ENCODE data around the gene PCYOX1L.

DNA sequence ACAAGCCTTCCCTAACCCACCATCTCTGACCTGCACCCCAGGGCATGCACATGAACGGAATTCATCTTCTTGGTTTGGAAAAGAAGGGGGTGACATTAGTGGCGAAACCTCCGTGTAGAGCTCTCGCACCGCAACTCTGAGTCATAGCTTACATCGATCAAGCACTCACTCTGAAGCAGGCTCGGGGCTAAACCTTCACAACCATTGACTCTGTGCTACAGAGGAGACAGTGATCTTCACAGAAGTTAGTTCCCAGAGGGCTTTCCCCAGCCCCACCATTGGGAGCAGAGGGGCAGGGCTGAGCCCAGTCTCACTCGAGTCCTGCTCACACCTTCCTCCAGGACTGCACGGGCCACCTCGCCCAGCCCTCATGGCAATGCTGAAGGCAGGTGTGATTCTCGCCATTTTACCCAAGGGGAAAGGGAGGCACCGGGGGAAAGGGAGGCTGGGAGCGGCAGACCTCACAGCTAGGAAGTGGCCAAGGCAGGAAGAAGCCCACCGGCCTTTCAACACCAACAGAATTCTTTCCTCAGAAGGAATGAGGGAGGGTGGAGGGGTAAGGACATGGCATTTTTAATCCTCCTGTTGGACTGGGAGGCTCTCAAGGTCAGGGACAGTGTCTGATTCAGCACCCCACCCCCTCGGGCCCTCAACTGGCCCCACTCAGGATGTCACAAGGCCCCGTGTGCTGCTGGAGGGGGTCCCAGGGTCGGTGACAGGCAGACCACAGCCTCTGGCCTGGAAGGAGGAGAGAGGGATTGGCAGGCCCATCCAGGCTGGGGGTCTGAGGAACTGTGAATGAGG, 47.1 kb downstream of the PCYOX1L start:
- TF ChIP-seq, protein P1, sequence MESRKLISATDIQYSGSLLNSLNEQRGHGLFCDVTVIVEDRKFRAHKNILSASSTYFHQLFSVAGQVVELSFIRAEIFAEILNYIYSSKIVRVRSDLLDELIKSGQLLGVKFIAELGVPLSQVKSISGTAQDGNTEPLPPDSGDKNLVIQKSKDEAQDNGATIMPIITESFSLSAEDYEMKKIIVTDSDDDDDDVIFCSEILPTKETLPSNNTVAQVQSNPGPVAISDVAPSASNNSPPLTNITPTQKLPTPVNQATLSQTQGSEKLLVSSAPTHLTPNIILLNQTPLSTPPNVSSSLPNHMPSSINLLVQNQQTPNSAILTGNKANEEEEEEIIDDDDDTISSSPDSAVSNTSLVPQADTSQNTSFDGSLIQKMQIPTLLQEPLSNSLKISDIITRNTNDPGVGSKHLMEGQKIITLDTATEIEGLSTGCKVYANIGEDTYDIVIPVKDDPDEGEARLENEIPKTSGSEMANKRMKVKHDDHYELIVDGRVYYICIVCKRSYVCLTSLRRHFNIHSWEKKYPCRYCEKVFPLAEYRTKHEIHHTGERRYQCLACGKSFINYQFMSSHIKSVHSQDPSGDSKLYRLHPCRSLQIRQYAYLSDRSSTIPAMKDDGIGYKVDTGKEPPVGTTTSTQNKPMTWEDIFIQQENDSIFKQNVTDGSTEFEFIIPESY (IDR thresholded peaks at IDR 0.05; ENCODE audit: extremely low read depth, insufficient replicate concordance, low read length), result no peak
- no peak for TF ChIP-seq CBX3 (IDR thresholded peaks at IDR 0.05; ENCODE audit: low read depth)
- TF ChIP-seq, protein P2, sequence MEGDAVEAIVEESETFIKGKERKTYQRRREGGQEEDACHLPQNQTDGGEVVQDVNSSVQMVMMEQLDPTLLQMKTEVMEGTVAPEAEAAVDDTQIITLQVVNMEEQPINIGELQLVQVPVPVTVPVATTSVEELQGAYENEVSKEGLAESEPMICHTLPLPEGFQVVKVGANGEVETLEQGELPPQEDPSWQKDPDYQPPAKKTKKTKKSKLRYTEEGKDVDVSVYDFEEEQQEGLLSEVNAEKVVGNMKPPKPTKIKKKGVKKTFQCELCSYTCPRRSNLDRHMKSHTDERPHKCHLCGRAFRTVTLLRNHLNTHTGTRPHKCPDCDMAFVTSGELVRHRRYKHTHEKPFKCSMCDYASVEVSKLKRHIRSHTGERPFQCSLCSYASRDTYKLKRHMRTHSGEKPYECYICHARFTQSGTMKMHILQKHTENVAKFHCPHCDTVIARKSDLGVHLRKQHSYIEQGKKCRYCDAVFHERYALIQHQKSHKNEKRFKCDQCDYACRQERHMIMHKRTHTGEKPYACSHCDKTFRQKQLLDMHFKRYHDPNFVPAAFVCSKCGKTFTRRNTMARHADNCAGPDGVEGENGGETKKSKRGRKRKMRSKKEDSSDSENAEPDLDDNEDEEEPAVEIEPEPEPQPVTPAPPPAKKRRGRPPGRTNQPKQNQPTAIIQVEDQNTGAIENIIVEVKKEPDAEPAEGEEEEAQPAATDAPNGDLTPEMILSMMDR (IDR thresholded peaks at IDR 0.05 in 2 of 3, conservative IDR thresholded peaks at IDR 0.05 in 1 of 3; ENCODE audit: borderline replicate concordance in 1 of 3, insufficient read depth in 1 of 3, low read depth in 2 of 3, low read length in 2 of 3), result no peak
- TF ChIP-seq POLR2AphosphoS5 (IDR thresholded peaks at IDR 0.05; ENCODE audit: low read depth, low read length), result no peak
